ENCODE results near the gene ASZ1.

ASZ1 gene

DNA sequence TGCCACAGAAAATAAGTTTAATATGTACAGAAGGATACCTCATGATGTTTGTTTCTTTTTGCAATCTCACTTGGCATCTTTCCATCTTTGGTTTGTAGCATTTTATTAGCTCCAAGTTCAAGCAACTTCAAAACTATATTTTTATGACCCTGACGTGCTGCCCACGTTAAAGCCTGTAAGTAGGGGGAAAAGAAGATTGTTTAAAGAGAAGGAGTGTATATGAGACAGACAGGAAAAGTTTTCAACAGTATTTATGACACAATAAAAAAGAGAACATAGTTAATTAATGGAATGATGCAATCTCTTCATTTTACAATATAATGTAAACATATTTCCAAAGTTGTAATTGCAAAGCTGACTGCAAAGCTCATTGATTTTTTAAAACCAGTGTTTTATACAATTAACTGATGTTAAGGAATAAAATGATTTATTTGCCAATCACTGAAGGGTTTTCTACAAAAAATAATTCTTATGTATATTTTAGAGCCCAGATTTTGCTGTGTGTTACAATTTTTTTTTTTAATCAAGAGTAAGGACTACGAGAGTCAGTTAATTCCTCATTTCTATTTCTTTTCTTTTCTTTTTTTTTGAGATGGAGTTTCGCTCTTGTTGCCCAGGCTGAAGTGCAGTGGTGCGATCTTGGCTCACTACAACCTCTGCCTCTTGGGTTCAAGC is 42.5 kb downstream of the ASZ1 start:
- no peak overlapping the region for H3K4me3 ChIP-seq (ENCODE audit: low read depth in 1 of 5, low read length in 5 of 5)
- H3K27me3 ChIP-seq (ENCODE audit: control insufficient read depth in 5 of 5, insufficient read depth in 4 of 5, low read length in 5 of 5) = no peaks in the 10 kb centered on the region
- H3K9me3 ChIP-seq (ENCODE audit: control insufficient read depth in 5 of 5, low read length in 5 of 5) = peaks cover 0 to 5% (median 3%) of the 10 kb centered on the region in 5 donors
- no peaks in the 10 kb centered on the region for H3K4me1 ChIP-seq (ENCODE audit: control insufficient read depth in 5 of 5, insufficient read depth in 5 of 5, low read length in 5 of 5)
- H3K27ac ChIP-seq (ENCODE audit: low read depth, low read length) = no peak overlapping the region
- H3K36me3 ChIP-seq (ENCODE audit: control insufficient read depth in 5 of 5, insufficient read depth in 5 of 5, low read length in 5 of 5) = no peaks in the 10 kb centered on the region
- no peak overlapping the region for H3K9ac ChIP-seq (ENCODE audit: low read length in 5 of 5)

DNA sequence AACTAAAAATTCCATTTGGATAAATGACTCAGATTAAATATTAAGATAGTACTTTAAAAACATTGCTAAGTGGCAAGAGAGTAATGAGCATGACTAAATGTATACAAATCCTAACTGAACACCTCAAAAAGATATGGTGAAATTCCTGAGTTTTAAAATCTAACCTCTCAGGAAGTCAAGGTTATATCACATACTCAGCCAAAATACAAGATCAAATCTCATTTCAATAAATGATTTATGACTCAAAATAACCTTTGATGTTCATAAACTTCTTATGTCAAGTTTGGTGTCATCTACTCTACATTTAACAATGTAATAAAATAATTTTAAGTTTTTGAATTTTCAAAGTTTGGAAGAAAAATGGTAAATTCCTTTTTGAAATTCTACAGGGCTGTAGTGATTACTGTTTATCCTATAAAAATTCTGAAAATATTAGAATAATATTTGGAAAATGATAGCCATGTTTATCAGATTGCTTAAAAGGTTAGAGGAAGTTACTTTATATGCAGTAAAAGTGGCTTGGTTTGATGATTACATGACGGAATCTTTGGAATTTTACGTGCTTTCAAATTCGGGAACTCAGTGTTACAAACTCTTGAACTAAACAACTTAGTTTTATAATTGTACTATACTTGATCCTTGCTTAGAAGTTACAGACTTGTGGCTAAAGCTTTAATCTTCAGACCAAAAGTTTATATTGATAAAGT is 43.7 kb downstream of the ASZ1 start:
- no peaks in the 10 kb centered on the region for H3K36me3 ChIP-seq (ENCODE audit: control insufficient read depth in 5 of 5, insufficient read depth in 5 of 5, low read length in 5 of 5)
- no peak overlapping the region for H3K4me3 ChIP-seq (ENCODE audit: low read depth in 1 of 5, low read length in 5 of 5)
- no peak overlapping the region for H3K27ac ChIP-seq (ENCODE audit: low read depth, low read length)
- peaks cover 0 to 3% (median 0%) of the 10 kb centered on the region in 5 donors for H3K9me3 ChIP-seq (ENCODE audit: control insufficient read depth in 5 of 5, low read length in 5 of 5)
- H3K9ac ChIP-seq (ENCODE audit: low read length in 5 of 5) = no peak overlapping the region
- no peaks in the 10 kb centered on the region for H3K27me3 ChIP-seq (ENCODE audit: control insufficient read depth in 5 of 5, insufficient read depth in 4 of 5, low read length in 5 of 5)
- H3K4me1 ChIP-seq (ENCODE audit: control insufficient read depth in 5 of 5, insufficient read depth in 5 of 5, low read length in 5 of 5) = no peaks in the 10 kb centered on the region

DNA sequence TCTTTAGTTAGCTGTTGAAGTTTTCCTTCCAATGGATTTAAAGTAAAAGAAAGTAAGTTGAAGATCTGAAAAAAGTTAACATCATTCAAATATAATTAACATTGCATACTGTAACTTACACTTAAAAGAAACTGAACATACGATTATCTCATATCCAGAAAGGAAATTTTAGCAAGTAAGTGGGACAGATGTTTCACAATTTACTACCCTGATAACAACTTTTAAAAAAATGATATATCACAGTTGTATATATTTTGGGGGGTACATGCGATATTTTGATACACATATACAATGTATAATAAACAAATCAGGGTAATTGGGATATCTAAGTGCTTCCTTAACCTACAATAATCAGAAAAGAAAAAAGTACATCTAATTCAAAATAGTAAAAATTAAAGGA is 44.2 kb downstream of the ASZ1 start:
- H3K27me3 ChIP-seq (ENCODE audit: control insufficient read depth in 5 of 5, insufficient read depth in 4 of 5, low read length in 5 of 5) = no peaks in the 10 kb centered on the region
- H3K4me1 ChIP-seq (ENCODE audit: control insufficient read depth in 5 of 5, insufficient read depth in 5 of 5, low read length in 5 of 5) = no peaks in the 10 kb centered on the region
- H3K4me3 ChIP-seq (ENCODE audit: low read depth in 1 of 5, low read length in 5 of 5) = no peak overlapping the region
- no peak overlapping the region for H3K9ac ChIP-seq (ENCODE audit: low read length in 5 of 5)
- H3K9me3 ChIP-seq (ENCODE audit: control insufficient read depth in 5 of 5, low read length in 5 of 5) = no peaks in the 10 kb centered on the region
- H3K36me3 ChIP-seq (ENCODE audit: control insufficient read depth in 5 of 5, insufficient read depth in 5 of 5, low read length in 5 of 5) = no peaks in the 10 kb centered on the region
- no peak overlapping the region for H3K27ac ChIP-seq (ENCODE audit: low read depth, low read length)

DNA sequence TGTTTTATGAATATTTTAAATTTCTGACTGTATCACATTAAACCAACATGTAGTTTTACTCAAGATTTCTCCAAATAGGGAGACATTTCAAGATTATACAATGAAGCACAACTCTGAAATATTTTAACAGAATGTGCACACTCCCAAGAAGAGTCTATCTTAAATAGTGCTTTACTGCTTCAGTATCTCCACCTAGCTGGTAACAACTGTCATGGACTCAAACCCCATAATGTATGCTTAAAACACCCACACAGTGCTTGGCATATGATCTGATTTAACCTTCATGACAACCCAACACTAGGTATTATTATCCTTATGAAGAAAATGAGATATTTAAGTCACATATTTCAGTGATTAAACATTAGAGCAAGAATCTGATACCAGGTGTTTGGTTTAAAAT is 45.9 kb downstream of the ASZ1 start:
- Histone ChIP-seq H3K9me3 (ENCODE audit: control insufficient read depth in 5 of 5, low read length in 5 of 5) (no peaks in the 10 kb centered on the region), H3K27me3 (ENCODE audit: control insufficient read depth in 5 of 5, insufficient read depth in 4 of 5, low read length in 5 of 5) (no peaks in the 10 kb centered on the region), H3K4me1 (ENCODE audit: control insufficient read depth in 5 of 5, insufficient read depth in 5 of 5, low read length in 5 of 5) (no peaks in the 10 kb centered on the region), H3K4me3 (ENCODE audit: low read depth in 1 of 5, low read length in 5 of 5) (no peak overlapping the region), H3K36me3 (ENCODE audit: control insufficient read depth in 5 of 5, insufficient read depth in 5 of 5, low read length in 5 of 5) (no peaks in the 10 kb centered on the region), H3K27ac (ENCODE audit: low read depth, low read length) (no peak overlapping the region), H3K9ac (ENCODE audit: low read length in 5 of 5) (no peak overlapping the region)

DNA sequence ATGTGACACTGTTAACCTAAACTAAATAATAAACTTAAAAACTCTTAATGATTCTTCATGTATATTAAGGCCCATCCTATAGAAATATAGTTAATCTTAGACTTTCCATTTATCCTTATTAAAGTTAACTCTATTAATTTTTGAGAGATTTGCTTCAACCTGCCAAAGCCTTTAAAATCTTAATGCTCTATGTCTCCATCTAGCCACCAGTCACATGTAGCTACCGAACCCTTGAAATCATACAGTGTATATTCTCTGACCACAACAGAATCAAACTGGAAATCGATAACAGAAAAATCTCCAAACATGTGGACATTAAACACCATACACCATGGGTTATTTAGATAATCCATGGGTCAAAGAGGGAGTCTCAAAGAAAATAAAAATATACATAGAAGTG is 51.9 kb downstream of the ASZ1 start:
- H3K4me1 ChIP-seq (ENCODE audit: control insufficient read depth in 5 of 5, insufficient read depth in 5 of 5, low read length in 5 of 5) = no peaks in the 10 kb centered on the region
- no peaks in the 10 kb centered on the region for H3K27me3 ChIP-seq (ENCODE audit: control insufficient read depth in 5 of 5, insufficient read depth in 4 of 5, low read length in 5 of 5)
- H3K36me3 ChIP-seq (ENCODE audit: control insufficient read depth in 5 of 5, insufficient read depth in 5 of 5, low read length in 5 of 5) = no peaks in the 10 kb centered on the region
- no peak overlapping the region for H3K9ac ChIP-seq (ENCODE audit: low read length in 5 of 5)
- no peaks in the 10 kb centered on the region for H3K9me3 ChIP-seq (ENCODE audit: control insufficient read depth in 5 of 5, low read length in 5 of 5)
- H3K27ac ChIP-seq (ENCODE audit: low read depth, low read length) = no peak overlapping the region
- H3K4me3 ChIP-seq (ENCODE audit: low read depth in 1 of 5, low read length in 5 of 5) = no peak overlapping the region

DNA sequence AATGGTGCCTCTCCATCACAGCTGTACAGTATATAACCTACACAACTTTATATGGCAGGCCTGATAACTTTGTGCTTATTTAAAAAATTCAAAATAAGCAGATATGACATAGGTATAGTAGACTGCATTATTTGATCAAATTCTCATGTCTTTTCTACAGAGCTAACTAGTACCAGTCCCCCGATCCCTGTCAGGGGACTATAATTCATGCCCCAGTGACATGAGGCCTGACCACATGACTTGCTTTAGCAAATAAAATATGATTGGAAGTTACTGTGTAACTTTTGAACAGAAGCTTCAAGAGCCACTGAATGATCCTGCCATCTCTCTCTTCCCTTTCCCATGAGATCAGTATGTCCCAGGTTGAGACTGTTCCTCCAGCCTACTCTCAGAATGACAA is 55.2 kb downstream of the ASZ1 start:
- Histone ChIP-seq H3K9me3 (ENCODE audit: control insufficient read depth in 5 of 5, low read length in 5 of 5) (no peaks in the 10 kb centered on the region), H3K4me3 (ENCODE audit: low read depth in 1 of 5, low read length in 5 of 5) (no peak overlapping the region), H3K27me3 (ENCODE audit: control insufficient read depth in 5 of 5, insufficient read depth in 4 of 5, low read length in 5 of 5) (no peaks in the 10 kb centered on the region), H3K36me3 (ENCODE audit: control insufficient read depth in 5 of 5, insufficient read depth in 5 of 5, low read length in 5 of 5) (no peaks in the 10 kb centered on the region), H3K4me1 (ENCODE audit: control insufficient read depth in 5 of 5, insufficient read depth in 5 of 5, low read length in 5 of 5) (no peaks in the 10 kb centered on the region), H3K9ac (ENCODE audit: low read length in 5 of 5) (no peak overlapping the region), H3K27ac (ENCODE audit: low read depth, low read length) (no peak overlapping the region)

DNA sequence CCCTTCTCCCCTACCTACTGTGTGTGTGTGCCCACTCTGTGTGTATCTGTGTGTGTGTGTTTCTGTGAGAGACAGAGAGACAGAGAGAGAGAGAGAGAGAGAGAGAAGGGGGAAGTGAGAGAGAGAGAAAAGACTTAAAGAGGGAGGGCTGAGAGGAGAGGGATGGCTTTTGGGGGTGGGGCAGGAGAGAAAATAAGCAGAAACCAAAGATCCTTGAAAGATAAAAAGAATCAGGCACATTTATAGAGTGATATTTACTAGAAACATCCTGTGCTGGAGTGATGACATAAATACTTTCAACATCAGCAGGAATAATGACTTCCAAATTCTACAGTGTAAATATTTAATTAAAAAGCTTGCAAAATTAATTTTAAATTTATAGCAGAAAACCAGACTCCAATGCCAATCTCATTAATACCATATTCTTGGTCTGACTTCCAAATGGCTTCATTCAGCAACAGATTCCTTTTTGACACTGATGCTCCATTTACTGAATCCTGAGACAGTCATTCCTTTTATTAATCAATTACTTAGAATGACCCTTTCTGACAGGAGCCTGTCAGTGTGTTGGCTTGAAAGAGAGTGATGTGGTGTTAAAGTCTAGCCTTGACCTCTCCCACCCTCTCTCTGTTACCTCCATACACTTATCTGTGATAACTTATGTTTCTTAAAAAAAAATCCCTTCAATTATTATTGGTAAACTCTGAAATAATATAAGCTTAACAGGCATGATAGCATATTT is 62.8 kb downstream of the ASZ1 start:
- no peak overlapping the region for H3K4me3 ChIP-seq (ENCODE audit: low read depth in 1 of 5, low read length in 5 of 5)
- H3K27me3 ChIP-seq (ENCODE audit: control insufficient read depth in 5 of 5, insufficient read depth in 4 of 5, low read length in 5 of 5) = no peaks in the 10 kb centered on the region
- no peak overlapping the region for H3K9ac ChIP-seq (ENCODE audit: low read length in 5 of 5)
- H3K27ac ChIP-seq (ENCODE audit: low read depth, low read length) = no peak overlapping the region
- H3K9me3 ChIP-seq (ENCODE audit: control insufficient read depth in 5 of 5, low read length in 5 of 5) = no peaks in the 10 kb centered on the region
- no peaks in the 10 kb centered on the region for H3K36me3 ChIP-seq (ENCODE audit: control insufficient read depth in 5 of 5, insufficient read depth in 5 of 5, low read length in 5 of 5)
- no peaks in the 10 kb centered on the region for H3K4me1 ChIP-seq (ENCODE audit: control insufficient read depth in 5 of 5, insufficient read depth in 5 of 5, low read length in 5 of 5)

DNA sequence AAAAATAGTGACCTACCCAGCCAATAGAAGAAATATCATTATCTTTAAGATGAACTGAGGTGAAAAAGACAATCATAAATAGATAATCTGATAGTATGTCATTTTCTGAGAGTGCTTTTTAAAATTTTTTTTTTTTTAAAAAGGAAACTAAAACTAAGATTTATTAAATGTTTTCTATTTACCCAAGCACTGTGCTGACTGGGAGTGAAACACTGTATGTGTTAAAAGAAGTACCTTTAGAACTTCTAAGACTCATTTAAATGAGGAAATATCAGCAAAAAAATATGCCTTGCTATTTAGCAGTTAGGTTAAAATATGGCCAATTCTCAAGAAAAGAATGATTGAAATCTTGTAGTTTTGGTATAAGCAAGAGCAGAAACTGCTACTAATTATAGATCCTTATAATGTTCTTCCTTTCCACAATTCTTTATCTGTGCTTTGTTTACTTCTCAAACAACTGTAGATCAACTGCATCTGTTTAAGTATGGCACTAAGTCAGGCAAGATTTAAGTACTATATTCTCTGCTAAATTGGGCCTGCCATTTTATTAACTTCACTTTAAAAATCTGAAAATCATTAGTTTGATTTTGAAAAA is 64.9 kb downstream of the ASZ1 start:
- Histone ChIP-seq H3K36me3 (ENCODE audit: control insufficient read depth in 5 of 5, insufficient read depth in 5 of 5, low read length in 5 of 5) (no peaks in the 10 kb centered on the region), H3K9me3 (ENCODE audit: control insufficient read depth in 5 of 5, low read length in 5 of 5) (no peaks in the 10 kb centered on the region), H3K27ac (ENCODE audit: low read depth, low read length) (no peak overlapping the region), H3K9ac (ENCODE audit: low read length in 5 of 5) (no peak overlapping the region), H3K4me1 (ENCODE audit: control insufficient read depth in 5 of 5, insufficient read depth in 5 of 5, low read length in 5 of 5) (no peaks in the 10 kb centered on the region), H3K4me3 (ENCODE audit: low read depth in 1 of 5, low read length in 5 of 5) (no peak overlapping the region), H3K27me3 (ENCODE audit: control insufficient read depth in 5 of 5, insufficient read depth in 4 of 5, low read length in 5 of 5) (no peaks in the 10 kb centered on the region)

DNA sequence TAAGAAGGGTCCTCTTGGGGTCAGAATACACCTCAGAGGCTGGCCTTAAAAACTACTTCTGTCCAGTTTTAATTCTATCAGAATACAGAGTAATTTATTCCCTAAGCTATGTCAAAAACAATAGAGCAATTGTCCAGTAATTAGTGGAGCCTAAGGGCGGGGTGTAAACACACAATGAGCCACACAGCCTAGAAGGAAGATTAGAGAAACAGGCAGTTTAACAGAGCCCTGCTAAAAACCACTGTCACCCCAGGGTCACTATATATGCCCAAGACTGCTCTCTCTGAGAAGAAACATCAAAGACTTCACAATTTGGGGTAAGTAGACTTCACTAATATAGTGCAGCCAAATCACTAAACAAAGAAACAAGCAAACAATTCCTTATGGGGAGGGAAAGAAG is 77.3 kb downstream of the ASZ1 start:
- H3K9ac ChIP-seq (ENCODE audit: low read length in 5 of 5) = no peak overlapping the region
- peaks cover 0 to 6% (median 0%) of the 10 kb centered on the region in 5 donors for H3K27me3 ChIP-seq (ENCODE audit: control insufficient read depth in 5 of 5, insufficient read depth in 4 of 5, low read length in 5 of 5)
- no peak overlapping the region for H3K27ac ChIP-seq (ENCODE audit: low read depth, low read length)
- no peaks in the 10 kb centered on the region for H3K4me1 ChIP-seq (ENCODE audit: control insufficient read depth in 5 of 5, insufficient read depth in 5 of 5, low read length in 5 of 5)
- H3K4me3 ChIP-seq (ENCODE audit: low read depth in 1 of 5, low read length in 5 of 5) = no peak overlapping the region
- no peaks in the 10 kb centered on the region for H3K9me3 ChIP-seq (ENCODE audit: control insufficient read depth in 5 of 5, low read length in 5 of 5)
- H3K36me3 ChIP-seq (ENCODE audit: control insufficient read depth in 5 of 5, insufficient read depth in 5 of 5, low read length in 5 of 5) = no peaks in the 10 kb centered on the region

DNA sequence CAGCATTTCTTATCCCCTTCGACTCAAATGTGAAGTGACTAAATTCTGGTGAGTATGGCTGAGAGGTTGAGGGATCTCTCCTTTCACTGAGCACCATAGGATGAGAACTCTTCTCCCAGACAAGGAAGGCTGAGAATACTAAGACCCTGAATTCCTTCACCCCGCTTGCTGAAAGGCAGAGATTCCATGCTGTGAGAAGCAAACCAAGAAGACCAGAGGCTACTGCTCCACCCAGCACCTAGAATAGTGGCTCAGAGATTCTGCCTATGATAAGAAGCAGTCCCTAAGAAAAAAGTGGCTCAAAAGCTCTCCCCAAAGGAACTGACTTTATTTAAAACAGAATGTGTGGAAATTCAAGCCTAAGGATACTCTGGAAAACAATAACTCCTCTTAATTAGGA is 77.7 kb downstream of the ASZ1 start:
- Histone ChIP-seq H3K4me1 (ENCODE audit: control insufficient read depth in 5 of 5, insufficient read depth in 5 of 5, low read length in 5 of 5) (no peaks in the 10 kb centered on the region), H3K9me3 (ENCODE audit: control insufficient read depth in 5 of 5, low read length in 5 of 5) (no peaks in the 10 kb centered on the region), H3K36me3 (ENCODE audit: control insufficient read depth in 5 of 5, insufficient read depth in 5 of 5, low read length in 5 of 5) (no peaks in the 10 kb centered on the region), H3K27ac (ENCODE audit: low read depth, low read length) (no peak overlapping the region), H3K9ac (ENCODE audit: low read length in 5 of 5) (no peak overlapping the region), H3K4me3 (ENCODE audit: low read depth in 1 of 5, low read length in 5 of 5) (no peak overlapping the region), H3K27me3 (ENCODE audit: control insufficient read depth in 5 of 5, insufficient read depth in 4 of 5, low read length in 5 of 5) (peaks cover 0 to 6% (median 0%) of the 10 kb centered on the region in 5 donors)
